Measurements from ENCODE around the gene APOBEC4. TPM values are rescaled to one million over a fixed set of nuclear protein-coding genes. Genes with fewer than 3 reads are reported as not detected.

The APOBEC4 gene
- total and polyA plus RNA-seq, 2 of the 13 experiments (the other 11 are each of a cell fraction or from before 2014, with no cell fraction given), result not detected

GRCh38 chr1:183653876-183654451 is 848 bp upstream of the APOBEC4 start:
- H3K9me3 ChIP-seq (ENCODE audit: low read length), result no peaks in the 10 kb centered on the region
- POLR2A ChIA-PET, result no interaction called here
- ATAC-seq, result no peak
- H2AFZ ChIP-seq (ENCODE audit: low read length), result no peak overlapping the region
- CTCF ChIA-PET (ENCODE audit: low intra/inter-chr PET ratio, low total read pairs), result interaction anchor here (3.2 to 3.3 kb wide), 2 partner anchors 31 to 262 kb away, joined by 35 to 36 read pairs; no protein-coding TSS in a partner anchor
- H3K4me1 ChIP-seq (ENCODE audit: insufficient read depth, low read length), result peaks cover 14% of the 10 kb centered on the region
- TF ChIP-seq ZBTB43 (CRISPR knock-in tag; conservative IDR thresholded peaks at IDR 0.05), result no peak
- TF ChIP-seq MEIS1 (CRISPR knock-in tag; IDR thresholded peaks at IDR 0.05; ENCODE audit: borderline replicate concordance), result no peak
- no peak for TF ChIP-seq RFXANK (CRISPR knock-in tag; IDR thresholded peaks at IDR 0.05)
- TF ChIP-seq ZNF780A (CRISPR knock-in tag; IDR thresholded peaks at IDR 0.05), result no peak
- TF ChIP-seq SKI (IDR thresholded peaks at IDR 0.05; ENCODE audit: partially characterized antibody), result no peak
- no peak for TF ChIP-seq REXO4 (CRISPR knock-in tag; IDR thresholded peaks at IDR 0.05; ENCODE audit: borderline replicate concordance)
- TF ChIP-seq HMGA1 (CRISPR knock-in tag; conservative IDR thresholded peaks at IDR 0.05), result no peak
- TF ChIP-seq HCFC1 (IDR thresholded peaks at IDR 0.05; ENCODE audit: low read depth, low read length), result no peak
- no peak for TF ChIP-seq ZNF253 (CRISPR knock-in tag; IDR thresholded peaks at IDR 0.05; ENCODE audit: borderline replicate concordance)
- TF ChIP-seq CSRNP2 (CRISPR knock-in tag; conservative IDR thresholded peaks at IDR 0.05; ENCODE audit: low read depth), result no peak
- TF ChIP-seq ZFP90 (CRISPR knock-in tag; IDR thresholded peaks at IDR 0.05; ENCODE audit: borderline replicate concordance), result no peak
- TF ChIP-seq ELK4 (CRISPR knock-in tag; IDR thresholded peaks at IDR 0.05; ENCODE audit: borderline replicate concordance), result no peak
- TF ChIP-seq ATF4 (CRISPR knock-in tag; IDR thresholded peaks at IDR 0.05), result no peak
- TF ChIP-seq ZNF841 (CRISPR knock-in tag; IDR thresholded peaks at IDR 0.05; ENCODE audit: borderline replicate concordance), result no peak
- TF ChIP-seq KLF11 (CRISPR knock-in tag; IDR thresholded peaks at IDR 0.05), result no peak
- TF ChIP-seq ZNF362 (CRISPR knock-in tag; IDR thresholded peaks at IDR 0.05; ENCODE audit: borderline replicate concordance), result no peak
- no peak for TF ChIP-seq MED13 (CRISPR knock-in tag; IDR thresholded peaks at IDR 0.05)
- TF ChIP-seq ZFY (CRISPR knock-in tag; IDR thresholded peaks at IDR 0.05), result no peak
- no peak for TF ChIP-seq EHMT2 (IDR thresholded peaks at IDR 0.05; ENCODE audit: borderline replicate concordance, low read depth, low read length)
- no peak for TF ChIP-seq PCBP2 (optimal IDR thresholded peaks at IDR 0.05; ENCODE audit: low read depth, low read length, poor library complexity, severe bottlenecking)
- no peaks in the 10 kb centered on the region for H4K20me1 ChIP-seq (ENCODE audit: insufficient read depth, low read length)
- intact Hi-C loops (cut with micrococcal nuclease; ENCODE audit: unreplicated experiment), result no loop called here
- no peak overlapping the region for H3K4me2 ChIP-seq (ENCODE audit: low read depth, low read length)
- no peak for FAIRE-seq
- H3K27me3 ChIP-seq (ENCODE audit: control insufficient read depth in 1 of 2, insufficient read depth in 2 of 2, low read length in 2 of 2), result no peaks in the 10 kb centered on the region
- no peaks in the 10 kb centered on the region for H3K79me2 ChIP-seq (ENCODE audit: insufficient read depth, low read length)
- no peak overlapping the region for H3K9ac ChIP-seq (ENCODE audit: insufficient read depth, low read depth, low read length)
- no peak overlapping the region for H3K4me3 ChIP-seq (replicated peaks in 1 of 3; ENCODE audit: insufficient read depth in 1 of 3, low read depth in 2 of 3, low read length in 3 of 3)
- no peak for DNase-seq (ENCODE audit: low spot score)
- H3K27ac ChIP-seq (ENCODE audit: extremely low read length, insufficient read depth, low read length), result no peak overlapping the region
- in situ Hi-C loops (cut with HindIII; ENCODE audit: extremely low pct_ligation_motif_present, low pct_unique_long_range_greater_than_20kb), result no loop called here
- WGBS (ENCODE audit: low lambda C conversion rate), result 88% methylated on average over 4 of the region's 4 CpGs
- H3K36me3 ChIP-seq (replicated peaks in 1 of 2; ENCODE audit: control insufficient read depth in 1 of 2, insufficient read depth in 2 of 2, low read length in 2 of 2), result no peaks in the 10 kb centered on the region
- no TSS peak for BruUV-seq (replicated peaks)
